AG04449 (cell line): ENCODE results near the gene SNRPA.

ENCODE experiments used
- CTCF ChIA-PET: fragments of 350-600 bp; formaldehyde crosslinking; extraction: SDS; loops from one replicate; lab custom pipeline; 2021; ENCODE audit warnings: antibody characterized with exemption; lab: Yijun Ruan, JAX
- POLR2A ChIA-PET: fragments of 400-600, 350-600 bp; formaldehyde crosslinking; extraction: SDS; loops from one replicate; lab custom pipeline; 2020; ENCODE audit warnings: antibody characterized with exemption, inconsistent platforms; lab: Yijun Ruan, JAX
- DNase-seq: peaks from one replicate; pipeline ENCODE4 v3.0.0-alpha.2; 2010; ENCODE audit warnings: low read depth, low spot score
- H3K4me3 ChIP-seq: 2 replicates; pipeline ENCODE4 v1.5.1; 2011; ENCODE audit warnings: low read depth, mild to moderate bottlenecking, control low read depth, low read length
- TF ChIP-seq, protein P1 (sequence below): IDR thresholded peaks from one replicate; pipeline ENCODE4 v1.5.1; 2011; ENCODE audit warnings: mild to moderate bottlenecking, moderate library complexity, low read length, control low read depth, inconsistent platforms; ENCODE audit not compliant: insufficient read depth; ENCODE audit errors: missing control alignments

Gene SNRPA

DNA sequence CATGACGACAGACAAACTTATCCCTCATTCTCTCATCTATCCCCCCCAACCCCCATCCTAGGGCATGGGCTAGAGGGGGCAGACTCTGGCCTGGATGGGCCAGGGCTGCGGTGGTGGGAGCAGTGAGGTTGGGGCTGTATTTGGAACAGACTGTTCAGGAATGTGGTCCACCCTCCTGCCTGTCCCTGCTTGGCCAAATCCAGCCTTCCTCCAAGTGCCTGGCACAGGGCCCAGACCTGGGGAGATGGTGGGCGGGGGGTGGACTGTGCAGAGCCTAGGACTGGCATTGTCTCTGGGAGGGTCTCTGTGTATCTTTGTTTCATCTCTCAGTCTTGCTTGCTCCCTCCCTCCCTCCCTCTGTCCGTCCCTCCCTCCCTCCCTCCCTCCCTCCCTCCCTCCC is 62.2 kb downstream of the SNRPA start:
- CTCF ChIA-PET, result interaction anchor here (1.0 to 1.5 kb wide), 2 partner anchors 11 to 150 kb away, joined by 3 to 4 read pairs; no protein-coding TSS in a partner anchor
- H3K4me3 ChIP-seq, result no peak overlapping the region
- TF ChIP-seq, protein P1, sequence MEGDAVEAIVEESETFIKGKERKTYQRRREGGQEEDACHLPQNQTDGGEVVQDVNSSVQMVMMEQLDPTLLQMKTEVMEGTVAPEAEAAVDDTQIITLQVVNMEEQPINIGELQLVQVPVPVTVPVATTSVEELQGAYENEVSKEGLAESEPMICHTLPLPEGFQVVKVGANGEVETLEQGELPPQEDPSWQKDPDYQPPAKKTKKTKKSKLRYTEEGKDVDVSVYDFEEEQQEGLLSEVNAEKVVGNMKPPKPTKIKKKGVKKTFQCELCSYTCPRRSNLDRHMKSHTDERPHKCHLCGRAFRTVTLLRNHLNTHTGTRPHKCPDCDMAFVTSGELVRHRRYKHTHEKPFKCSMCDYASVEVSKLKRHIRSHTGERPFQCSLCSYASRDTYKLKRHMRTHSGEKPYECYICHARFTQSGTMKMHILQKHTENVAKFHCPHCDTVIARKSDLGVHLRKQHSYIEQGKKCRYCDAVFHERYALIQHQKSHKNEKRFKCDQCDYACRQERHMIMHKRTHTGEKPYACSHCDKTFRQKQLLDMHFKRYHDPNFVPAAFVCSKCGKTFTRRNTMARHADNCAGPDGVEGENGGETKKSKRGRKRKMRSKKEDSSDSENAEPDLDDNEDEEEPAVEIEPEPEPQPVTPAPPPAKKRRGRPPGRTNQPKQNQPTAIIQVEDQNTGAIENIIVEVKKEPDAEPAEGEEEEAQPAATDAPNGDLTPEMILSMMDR, result no peak
- DNase-seq, result no peak
- POLR2A ChIA-PET, result no interaction called here
